ENCODE measurements around the gene IQCF2.
"Not testable (repeated sequence)": the region's sequence is repeated elsewhere in the genome, so short reads cannot be mapped to it uniquely, and the experiment has no call there.

The IQCF2 gene

GRCh38 chr3:51879937-51880336 lies 18.5 kb downstream of the IQCF2 start:
- no peak for DNase-seq

GRCh38 chr3:51886447-51886846 lies 25.0 kb downstream of the IQCF2 start:
- DNase-seq, result no peak

GRCh38 chr3:51887620-51888019 lies 26.2 kb downstream of the IQCF2 start:
- no peak for DNase-seq

- no peak for DNase-seq
Observed at GRCh38 chr3:51888463-51889105, 27.2 kb downstream of the IQCF2 start.

- DNase-seq, result no peak
Observed at GRCh38 chr3:51891242-51892039, 30.0 kb downstream of the IQCF2 start.

- no peak for DNase-seq
Observed at GRCh38 chr3:51894391-51894790, 33.0 kb downstream of the IQCF2 start.

- DNase-seq, result no peak
Observed at GRCh38 chr3:51894939-51895338, 33.5 kb downstream of the IQCF2 start.

GRCh38 chr3:51896607-51897305 lies 35.3 kb downstream of the IQCF2 start:
- no peak for DNase-seq

- no peak for DNase-seq
Observed at GRCh38 chr3:51897391-51897790, 36.0 kb downstream of the IQCF2 start.

- DNase-seq, result not testable (repeated sequence)
Observed at GRCh38 chr3:51900043-51900442, 38.6 kb downstream of the IQCF2 start.

- DNase-seq, result not testable (repeated sequence)
Observed at GRCh38 chr3:51902361-51902760, 40.9 kb downstream of the IQCF2 start.

GRCh38 chr3:51904034-51904823 lies 42.8 kb downstream of the IQCF2 start:
- no peak for DNase-seq

GRCh38 chr3:51908026-51908425 lies 46.6 kb downstream of the IQCF2 start:
- DNase-seq, result no peak

Measured in activated T-cell treated with anti-CD3 and anti-CD28 coated beads for 4 hours (primary cell).